Transverse colon (tissue), 4 donors: ENCODE results near the gene ARL4A. TPM values are rescaled to one million over a fixed set of nuclear protein-coding genes. Genes with fewer than 3 reads are reported as not detected.
A peak's percentile ranks its signal among the peaks of the same experiment; 100 is the strongest.
"Not testable (repeated sequence)": the region's sequence is repeated elsewhere in the genome, so short reads cannot be mapped to it uniquely, and the experiment has no call there.

ENCODE experiments used
- DNase-seq: peaks from one replicate; pipeline ENCODE4 v3.0.0-alpha.2; 2019
- H3K27ac ChIP-seq, 4 donors: fragments of 200-600 bp; sonication (generic); 2 replicates each; pipeline ENCODE4 v1.5.1; 2016 to 2018; ENCODE audit warnings: inconsistent platforms in 4 of 4
- H3K27me3 ChIP-seq: fragments of 200-600 bp; sonication (generic); 2 replicates; pipeline ENCODE4 v1.5.1; 2017; ENCODE audit warnings: inconsistent platforms
- H3K36me3 ChIP-seq, 4 donors: fragments of 200-600 bp; sonication (generic); 2 replicates each; pipeline ENCODE4 v1.5.1; 2017 to 2019; ENCODE audit warnings: inconsistent platforms in 4 of 4
- H3K4me1 ChIP-seq, 4 donors: fragments of 200-600 bp; sonication (generic); 2 replicates each; pipeline ENCODE4 v1.5.1; 2017 to 2020; ENCODE audit warnings: inconsistent platforms in 4 of 4
- H3K4me3 ChIP-seq, 4 donors: fragments of 200-600 bp; sonication (generic); 1 replicate in 1 of 4; 2 replicates in 3 of 4; pipeline versions ENCODE4 v1.5.1 to v1.6.1; 2017 to 2019; ENCODE audit warnings: inconsistent platforms in 4 of 4
- H3K9me3 ChIP-seq, 2 donors: fragments of 200-600 bp; sonication (generic); 2 replicates each; pipeline ENCODE4 v1.5.1; 2017 to 2019; ENCODE audit warnings: inconsistent platforms in 2 of 2
- EP300 ChIP-seq: sonication (generic); formaldehyde crosslinking; IDR thresholded peaks from one replicate; pipeline ENCODE4 v1.6.1; 2017; ENCODE audit warnings: antibody characterized with exemption, low read depth
- POLR2A ChIP-seq: fragments of 450-650 bp; IDR thresholded peaks from one replicate; pipeline ENCODE4 v1.6.1; 2016; ENCODE audit warnings: antibody characterized with exemption, mild to moderate bottlenecking, moderate library complexity
- POLR2AphosphoS5 ChIP-seq, 3 donors: sonication (generic); formaldehyde crosslinking; IDR thresholded peaks; one replicate each; pipeline ENCODE4 v1.6.1; 2016; ENCODE audit warnings: antibody characterized with exemption in 3 of 3
- WGBS, 2 donors: methylation state at CpG; one replicate each; pipeline ENCODE4 v1.1.5; 2018; ENCODE audit warnings: low coverage in 1 of 2; 5-methylcytosine and 5-hydroxymethylcytosine counted together
- in situ Hi-C, 4 donors: fragments of 200-750 bp; cut with MboI; loops; one replicate each; pipeline versions ENCODE4 v1.15.0 to v1.15.1; 2017; ENCODE audit warnings: low sequenced_read_pairs in 3 of 4, low pct_ligation_motif_present in 1 of 4, low pct_unique_long_range_greater_than_20kb in 1 of 4
- intact Hi-C: fragments of 100-400 bp; cut with DNase I; formaldehyde crosslinking; loops from one replicate; pipeline ENCODE4 v1.15.1; 2023; ENCODE audit warnings: low total_unique reads
- total RNA-seq, 4 donors: library from RNA; depleted of rRNA; stranded (reverse); fragments of >200 nt; gene quantifications; one replicate each; pipeline ENCODE4 v1.1.0, GENCODE V29; 2016
- TF ChIP-seq, protein P1 (sequence below), 5 experiments: fragments of 200-600 bp in 3 of 5; fragments of 450-650 bp in 2 of 5; sonication (generic) in 3 of 5; IDR thresholded peaks; 1 replicate in 2 of 5; 2 replicates in 3 of 5; pipeline ENCODE4 v1.5.1; 2016 to 2017; ENCODE audit warnings: antibody characterized with exemption in 5 of 5, inconsistent platforms in 3 of 5, mild to moderate bottlenecking in 2 of 5, moderate library complexity in 1 of 5

The ARL4A gene
- total RNA-seq, 4 donors from 2014 or later, result 10.5 to 135 (median 74.9) TPM

GRCh38 chr7:12670000-12670729 lies 17.3 kb upstream of the ARL4A start:
- H3K27ac ChIP-seq, result peak overlapping the region; percentile 10 to 50 (median 40)
- in situ Hi-C loops (no loop called here), intact Hi-C loops (no loop called here)

GRCh38 chr7:12670743-12671520 lies 16.5 kb upstream of the ARL4A start:
- no peaks in the 10 kb centered on the region for H3K27me3 ChIP-seq
- intact Hi-C loops, result no loop called here
- 62 to 80% methylated on average over 3 to 6 of the region's 6 CpGs for WGBS, 2 donors
- no peak for DNase-seq
- H3K36me3 ChIP-seq, result no peaks in the 10 kb centered on the region
- H3K27ac ChIP-seq, result peak overlapping the region; percentile 10 to 47 (median 38)
- no peak overlapping the region for H3K4me3 ChIP-seq
- in situ Hi-C loops, result no loop called here
- no peaks in the 10 kb centered on the region for H3K9me3 ChIP-seq
- peaks cover 0 to 5% (median 2%) of the 10 kb centered on the region in 4 donors for H3K4me1 ChIP-seq
- no peak for TF ChIP-seq POLR2AphosphoS5 (IDR thresholded peaks at IDR 0.05)
- TF ChIP-seq EP300, result no peak
- TF ChIP-seq POLR2A, result no peak
- TF ChIP-seq, protein P1, sequence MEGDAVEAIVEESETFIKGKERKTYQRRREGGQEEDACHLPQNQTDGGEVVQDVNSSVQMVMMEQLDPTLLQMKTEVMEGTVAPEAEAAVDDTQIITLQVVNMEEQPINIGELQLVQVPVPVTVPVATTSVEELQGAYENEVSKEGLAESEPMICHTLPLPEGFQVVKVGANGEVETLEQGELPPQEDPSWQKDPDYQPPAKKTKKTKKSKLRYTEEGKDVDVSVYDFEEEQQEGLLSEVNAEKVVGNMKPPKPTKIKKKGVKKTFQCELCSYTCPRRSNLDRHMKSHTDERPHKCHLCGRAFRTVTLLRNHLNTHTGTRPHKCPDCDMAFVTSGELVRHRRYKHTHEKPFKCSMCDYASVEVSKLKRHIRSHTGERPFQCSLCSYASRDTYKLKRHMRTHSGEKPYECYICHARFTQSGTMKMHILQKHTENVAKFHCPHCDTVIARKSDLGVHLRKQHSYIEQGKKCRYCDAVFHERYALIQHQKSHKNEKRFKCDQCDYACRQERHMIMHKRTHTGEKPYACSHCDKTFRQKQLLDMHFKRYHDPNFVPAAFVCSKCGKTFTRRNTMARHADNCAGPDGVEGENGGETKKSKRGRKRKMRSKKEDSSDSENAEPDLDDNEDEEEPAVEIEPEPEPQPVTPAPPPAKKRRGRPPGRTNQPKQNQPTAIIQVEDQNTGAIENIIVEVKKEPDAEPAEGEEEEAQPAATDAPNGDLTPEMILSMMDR (IDR thresholded peaks at IDR 0.05), result no peak

More at GRCh38 chr7:12670000-12670729, 17.3 kb upstream of the ARL4A start:
- no peak overlapping the region for H3K4me3 ChIP-seq
- no peaks in the 10 kb centered on the region for H3K9me3 ChIP-seq
- DNase-seq, result no peak
- WGBS, 2 donors, result 61 to 80% methylated on average over 1 of the region's 1 CpG
- H3K4me1 ChIP-seq, result peaks cover 0 to 5% (median 2%) of the 10 kb centered on the region in 4 donors
- H3K27me3 ChIP-seq, result no peaks in the 10 kb centered on the region
- H3K36me3 ChIP-seq, result no peaks in the 10 kb centered on the region
- TF ChIP-seq, protein P1 (IDR thresholded peaks at IDR 0.05), result no peak
- peak; percentile 80 for TF ChIP-seq EP300
- peak; percentile 52 to 71 (median 70) for TF ChIP-seq POLR2AphosphoS5 (IDR thresholded peaks at IDR 0.05)

DNA sequence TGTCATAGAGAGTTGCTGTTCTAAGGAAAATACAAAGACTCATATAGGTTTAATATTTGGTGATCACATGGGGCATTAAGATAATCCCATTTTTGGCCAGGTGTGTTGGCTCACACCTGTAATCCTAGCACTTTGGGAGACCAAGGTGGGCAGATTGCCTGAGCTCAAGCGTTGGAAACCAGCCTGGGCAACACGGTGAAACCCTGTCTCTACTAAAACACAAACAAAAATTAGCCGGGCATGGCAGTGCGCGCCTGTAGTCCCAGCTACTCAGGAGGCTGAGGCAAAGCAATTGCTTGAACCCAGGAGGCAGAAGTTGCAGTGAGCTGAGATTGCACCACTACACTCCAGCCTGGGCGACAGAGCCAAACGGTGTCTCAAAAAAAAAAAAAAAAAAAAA lies 14.0 kb upstream of the ARL4A start:
- H3K27me3 ChIP-seq, in situ Hi-C loops, intact Hi-C loops, H3K27ac ChIP-seq, H3K4me1 ChIP-seq, H3K4me3 ChIP-seq, DNase-seq, H3K36me3 ChIP-seq, H3K9me3 ChIP-seq: not testable (repeated sequence)
- 87% methylated on average over 7 of the region's 7 CpGs; no CpG with 5 or more reads in 1 of the 2 donors for WGBS, 2 donors

DNA sequence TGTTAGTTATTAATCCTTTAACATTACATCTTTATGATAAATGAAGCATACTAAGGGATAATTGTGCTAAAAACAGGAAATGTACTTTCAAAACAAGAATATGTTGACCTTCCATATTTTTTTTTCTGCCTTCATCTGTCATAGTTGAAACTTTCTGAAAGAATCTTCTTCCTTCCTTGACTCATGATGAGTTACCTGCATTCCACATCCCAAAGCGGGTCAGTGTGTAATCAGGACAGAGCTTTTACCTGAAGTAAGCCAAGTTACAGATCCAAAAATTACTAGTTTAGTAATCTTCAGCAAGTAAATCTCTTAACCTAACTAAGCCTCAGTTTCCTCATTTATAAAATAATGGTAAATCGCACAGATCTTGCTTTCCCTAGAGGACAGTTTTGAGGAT lies 13.4 kb upstream of the ARL4A start:
- in situ Hi-C loops (no loop called here), intact Hi-C loops (no loop called here)
- Histone ChIP-seq H3K27me3 (no peaks in the 10 kb centered on the region), H3K4me1 (peaks cover 0 to 5% (median 2%) of the 10 kb centered on the region in 4 donors), H3K36me3 (no peaks in the 10 kb centered on the region), H3K9me3 (no peaks in the 10 kb centered on the region), H3K27ac (no peak overlapping the region), H3K4me3 (no peak overlapping the region)
- TF ChIP-seq POLR2AphosphoS5 (IDR thresholded peaks at IDR 0.05) (no peak), EP300 (no peak), POLR2A (no peak)
- TF ChIP-seq, protein P1 (IDR thresholded peaks at IDR 0.05), result no peak
- no peak for DNase-seq
- 79 to 93% methylated on average over 2 of the region's 2 CpGs for WGBS, 2 donors
